DOHH2 (cell line): ENCODE results near the gene AMZ1.
"Not testable (repeated sequence)": the region's sequence is repeated elsewhere in the genome, so short reads cannot be mapped to it uniquely, and the experiment has no call there.

Source experiments
- H3F3A ChIP-seq: fragments of 200-600 bp; sonication (generic), shearing (Covaris generic); 2 replicates; pipeline ENCODE4 v1.6.0; 2016; ENCODE audit warnings: antibody characterized with exemption, mild to moderate bottlenecking; ENCODE audit not compliant: control insufficient read depth, insufficient read depth
- H3K27ac ChIP-seq: fragments of 200-600 bp; sonication (generic); 2 replicates; pipeline ENCODE4 v1.5.1; 2014; ENCODE audit warnings: low read depth, mild to moderate bottlenecking, low read length, moderate library complexity
- H3K27me3 ChIP-seq: fragments of 200-600 bp; sonication (generic); 2 replicates; pipeline ENCODE4 v1.6.1; 2014; ENCODE audit warnings: mild to moderate bottlenecking, low read length, mixed read lengths; ENCODE audit not compliant: control insufficient read depth
- H3K36me3 ChIP-seq: fragments of 200-600 bp; sonication (generic); 2 replicates; pipeline ENCODE4 v1.6.1; 2014; ENCODE audit warnings: mild to moderate bottlenecking, low read length, moderate library complexity, mixed read lengths; ENCODE audit not compliant: control insufficient read depth
- H3K4me1 ChIP-seq: fragments of 200-600 bp; sonication (generic); 2 replicates; pipeline ENCODE4 v1.6.1; 2014; ENCODE audit warnings: mild to moderate bottlenecking, low read length, mixed read lengths; ENCODE audit not compliant: control insufficient read depth
- H3K4me2 ChIP-seq: fragments of 200-600 bp; sonication (generic); 2 replicates; pipeline ENCODE4 v1.6.0; 2014; ENCODE audit warnings: mild to moderate bottlenecking, low read length, moderate library complexity
- H3K4me3 ChIP-seq: fragments of 200-600 bp; sonication (generic); 2 replicates; pipeline ENCODE4 v1.5.1; 2014; ENCODE audit warnings: mild to moderate bottlenecking, low read length, mixed read lengths
- H3K79me2 ChIP-seq: fragments of 200-600 bp; sonication (generic); 2 replicates; pipeline ENCODE4 v1.6.1; 2014; ENCODE audit warnings: mild to moderate bottlenecking, low read length, mixed read lengths; ENCODE audit not compliant: control insufficient read depth
- H3K9me2 ChIP-seq: fragments of 200-600 bp; sonication (generic); replicated peaks from 2 replicates; pipeline ENCODE4 v1.6.1; 2014; ENCODE audit warnings: mild to moderate bottlenecking, low read length, mixed read lengths; ENCODE audit not compliant: control insufficient read depth
- H3K9me3 ChIP-seq: fragments of 200-600 bp; sonication (generic); 2 replicates; pipeline ENCODE4 v1.6.1; 2014; ENCODE audit warnings: antibody characterized with exemption, low read length, mixed read lengths; ENCODE audit not compliant: control insufficient read depth, insufficient read depth
- H4K20me1 ChIP-seq: fragments of 200-600 bp; sonication (generic); 2 replicates; pipeline ENCODE4 v1.6.0; 2014; ENCODE audit warnings: low read depth, mild to moderate bottlenecking, antibody characterized with exemption, low read length, moderate library complexity; ENCODE audit not compliant: control insufficient read depth, insufficient read depth
- EZH2phosphoT487 ChIP-seq: fragments of 200-600 bp; sonication (generic); IDR thresholded peaks from 2 replicates; pipeline ENCODE4 v1.6.1; 2017; ENCODE audit warnings: borderline replicate concordance, mild to moderate bottlenecking, antibody characterized with exemption, low read length, moderate library complexity, mixed read lengths
- TF ChIP-seq, protein P1 (sequence below): fragments of 200-600 bp; sonication (generic); IDR thresholded peaks from one replicate; pipeline ENCODE4 v1.5.1; 2014; ENCODE audit warnings: antibody characterized with exemption, mild to moderate bottlenecking, low read depth, low read length; ENCODE audit not compliant: poor library complexity, severe bottlenecking

Gene AMZ1

GRCh38 chr7:2723138-2723850 is 35.3 kb downstream of the AMZ1 start:
- Histone ChIP-seq H3K36me3 (no peaks in the 10 kb centered on the region), H3K4me3 (no peak overlapping the region), H3K4me1 (peaks cover 8% of the 10 kb centered on the region)

GRCh38 chr7:2724036-2724435 is 36.0 kb downstream of the AMZ1 start:
- not testable (repeated sequence) for H3K4me3 ChIP-seq, H3K79me2 ChIP-seq, H3K27me3 ChIP-seq, H3K9me2 ChIP-seq, H3K4me1 ChIP-seq, H3F3A ChIP-seq, H3K36me3 ChIP-seq, H4K20me1 ChIP-seq, H3K27ac ChIP-seq, H3K4me2 ChIP-seq, H3K9me3 ChIP-seq

More at GRCh38 chr7:2723138-2723850, 35.3 kb downstream of the AMZ1 start:
- H3F3A ChIP-seq, result no peaks in the 10 kb centered on the region
- peaks cover 3% of the 10 kb centered on the region; the same call in 1 of the 2 replicates for H3K27me3 ChIP-seq
- no peaks in the 10 kb centered on the region for H3K9me3 ChIP-seq
- H4K20me1 ChIP-seq, result peaks cover 5% of the 10 kb centered on the region; the same call in 1 of the 2 replicates
- H3K79me2 ChIP-seq, result no peaks in the 10 kb centered on the region
- TF ChIP-seq, protein P1, sequence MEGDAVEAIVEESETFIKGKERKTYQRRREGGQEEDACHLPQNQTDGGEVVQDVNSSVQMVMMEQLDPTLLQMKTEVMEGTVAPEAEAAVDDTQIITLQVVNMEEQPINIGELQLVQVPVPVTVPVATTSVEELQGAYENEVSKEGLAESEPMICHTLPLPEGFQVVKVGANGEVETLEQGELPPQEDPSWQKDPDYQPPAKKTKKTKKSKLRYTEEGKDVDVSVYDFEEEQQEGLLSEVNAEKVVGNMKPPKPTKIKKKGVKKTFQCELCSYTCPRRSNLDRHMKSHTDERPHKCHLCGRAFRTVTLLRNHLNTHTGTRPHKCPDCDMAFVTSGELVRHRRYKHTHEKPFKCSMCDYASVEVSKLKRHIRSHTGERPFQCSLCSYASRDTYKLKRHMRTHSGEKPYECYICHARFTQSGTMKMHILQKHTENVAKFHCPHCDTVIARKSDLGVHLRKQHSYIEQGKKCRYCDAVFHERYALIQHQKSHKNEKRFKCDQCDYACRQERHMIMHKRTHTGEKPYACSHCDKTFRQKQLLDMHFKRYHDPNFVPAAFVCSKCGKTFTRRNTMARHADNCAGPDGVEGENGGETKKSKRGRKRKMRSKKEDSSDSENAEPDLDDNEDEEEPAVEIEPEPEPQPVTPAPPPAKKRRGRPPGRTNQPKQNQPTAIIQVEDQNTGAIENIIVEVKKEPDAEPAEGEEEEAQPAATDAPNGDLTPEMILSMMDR, result no peak
- TF ChIP-seq EZH2phosphoT487, result no peak
- H3K9me2 ChIP-seq, result no peaks in the 10 kb centered on the region
- no peak overlapping the region for H3K4me2 ChIP-seq
- H3K27ac ChIP-seq, result no peak overlapping the region

GRCh38 chr7:2724453-2725177 is 36.6 kb downstream of the AMZ1 start:
- Histone ChIP-seq H3K9me2 (no peaks in the 10 kb centered on the region), H3K9me3 (no peaks in the 10 kb centered on the region), H4K20me1 (no peaks in the 10 kb centered on the region), H3K27me3 (no peaks in the 10 kb centered on the region), H3F3A (no peaks in the 10 kb centered on the region), H3K4me3 (no peak overlapping the region), H3K36me3 (no peaks in the 10 kb centered on the region), H3K79me2 (no peaks in the 10 kb centered on the region), H3K27ac (no peak overlapping the region), H3K4me1 (peaks cover 8% of the 10 kb centered on the region), H3K4me2 (no peak overlapping the region)
- TF ChIP-seq, protein P1, result no peak
- no peak for TF ChIP-seq EZH2phosphoT487
